ENCODE results near the gene ABCF2.

The ABCF2 gene

DNA sequence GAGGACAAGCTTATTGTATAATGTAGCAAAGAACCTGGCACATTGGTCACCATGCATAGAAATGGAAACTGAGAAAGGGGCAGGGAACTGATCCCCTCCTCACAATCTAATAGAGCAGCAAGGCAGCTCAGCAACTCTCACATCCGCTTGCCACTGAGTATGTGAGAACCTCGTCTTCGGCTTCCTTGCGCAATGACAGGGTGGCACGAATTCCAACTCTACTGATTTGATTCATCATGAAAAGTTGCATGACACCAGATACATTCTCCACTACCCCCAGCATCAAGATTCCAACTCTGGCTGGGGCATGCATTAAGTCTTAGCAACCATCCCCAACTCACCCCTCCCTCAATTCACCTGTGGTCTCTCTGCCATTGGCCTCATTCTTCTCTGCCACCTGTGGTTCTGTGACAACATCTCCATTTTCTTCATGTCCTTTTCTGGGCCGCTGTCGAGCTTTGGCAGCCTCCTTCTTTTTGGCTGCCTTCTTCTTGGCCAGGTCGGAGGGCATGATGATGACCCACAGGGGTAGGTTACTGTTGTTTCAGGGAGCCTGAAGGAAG is 976 bp downstream of the ABCF2 start:
- no peak for DNase-seq (ENCODE audit: low read depth)

DNA sequence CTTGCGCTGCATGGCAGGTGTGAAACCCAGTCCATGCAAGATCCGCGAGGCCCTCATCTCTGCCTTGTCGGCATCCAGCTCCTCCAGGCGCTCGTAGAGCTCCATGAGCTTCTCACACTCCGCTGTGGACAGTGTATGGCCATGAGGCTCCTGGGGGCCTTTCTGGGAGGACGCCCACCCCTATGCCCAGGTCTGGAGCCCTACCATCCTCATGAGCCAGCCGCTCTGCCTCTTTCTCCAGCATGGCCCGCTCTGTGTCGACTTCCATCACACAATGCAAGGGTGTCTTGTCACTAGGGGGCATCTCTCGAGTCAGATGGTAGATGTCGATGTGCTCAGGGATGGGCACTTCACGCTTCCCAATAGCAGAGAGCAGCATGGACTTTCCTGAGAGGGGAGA is 3.3 kb downstream of the ABCF2 start:
- DNase-seq (ENCODE audit: low read depth), result no peak

GRCh38 chr7:151218170-151218569 is 8.8 kb downstream of the ABCF2 start:
- DNase-seq (ENCODE audit: low read depth), result no peak

DNA sequence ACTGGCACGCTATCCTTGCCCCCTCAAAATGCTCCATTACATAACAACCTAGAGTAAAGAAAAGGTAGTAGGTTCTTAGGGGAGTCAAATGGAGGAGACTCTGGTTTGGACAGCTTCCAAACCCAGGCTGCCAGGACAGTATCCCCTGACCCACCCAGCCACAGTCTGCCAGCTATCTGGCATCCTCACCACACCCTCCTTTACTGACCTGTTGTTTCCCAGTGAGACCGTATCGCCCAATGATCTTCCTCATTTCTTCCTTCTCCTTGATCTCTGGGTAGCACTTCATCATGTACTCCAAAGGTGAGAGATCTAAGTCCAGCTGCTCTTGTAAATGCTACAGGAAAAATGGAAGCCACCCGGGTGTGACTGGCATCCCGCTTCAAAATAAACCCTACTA is 11.6 kb downstream of the ABCF2 start:
- no peak for DNase-seq (ENCODE audit: low read depth)

DNA sequence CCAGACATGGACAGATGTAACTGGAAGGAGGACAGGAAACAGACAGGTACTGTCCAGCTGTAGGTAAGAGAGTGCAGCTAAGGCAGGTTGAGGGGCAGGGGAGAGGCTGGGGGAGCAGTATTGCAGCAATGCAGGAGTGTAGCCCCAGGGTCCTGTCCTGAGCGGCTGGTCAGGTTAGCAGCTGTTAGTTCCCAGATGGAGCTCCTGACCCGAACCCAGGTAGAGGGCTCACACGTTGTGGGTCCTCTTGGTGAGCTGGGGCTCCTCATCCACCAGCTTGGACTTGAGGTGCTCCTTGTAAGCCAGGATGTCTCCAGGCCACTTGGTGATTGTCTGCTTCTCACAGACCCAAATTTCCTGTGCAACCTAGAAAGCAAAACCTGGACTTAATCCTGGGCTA is 13.2 kb downstream of the ABCF2 start:
- DNase-seq (ENCODE audit: low read depth), result no peak

GRCh38 chr7:151212626-151213025 is 14.4 kb downstream of the ABCF2 start:
- no peak for DNase-seq (ENCODE audit: low read depth)

GRCh38 chr7:151211155-151211772 is 15.7 kb downstream of the ABCF2 start:
- DNase-seq (ENCODE audit: low read depth), result no peak

DNA sequence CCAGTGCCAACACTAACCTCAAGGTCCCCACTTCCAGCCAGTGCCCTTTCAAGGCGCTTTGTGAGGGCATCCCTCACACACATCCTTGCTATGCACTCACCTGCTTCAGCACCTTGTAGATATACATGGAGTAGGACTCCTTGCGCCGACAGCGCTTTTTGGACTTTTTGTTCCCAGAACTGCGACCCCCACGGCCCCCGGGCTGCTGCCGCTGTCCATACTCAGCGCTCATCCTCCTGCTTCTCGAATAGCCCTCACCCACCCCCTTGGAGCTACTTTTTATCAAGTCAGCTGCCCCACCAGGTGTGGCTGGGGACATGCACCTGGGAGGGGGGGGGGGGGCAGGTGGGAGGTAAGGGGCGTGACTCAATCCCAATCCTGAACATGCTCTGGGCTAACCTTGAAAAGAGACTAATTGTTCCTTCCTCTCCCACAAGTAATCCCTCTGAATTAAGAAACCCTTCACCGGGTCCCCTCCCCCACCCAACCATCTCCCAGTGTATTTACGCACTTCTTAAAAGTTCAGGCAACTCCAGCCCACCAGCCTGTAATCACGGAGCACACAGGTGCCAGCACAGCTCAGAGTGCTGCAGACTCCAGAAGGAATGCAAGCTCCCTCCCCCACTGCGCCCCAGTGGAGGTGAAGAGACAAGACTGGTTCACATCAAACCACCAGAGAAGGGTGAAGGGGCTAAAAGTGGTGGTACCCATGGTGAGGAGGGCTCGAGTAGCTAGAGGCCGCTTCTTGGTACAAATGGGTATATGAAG is 16.7 kb downstream of the ABCF2 start, which contains the start of gene H2BK1:
TSS of gene H2BK1 (minus strand) at position 402 of the 768 bp plus-strand sequence. CDS start at position 232, 170 bp downstream.
- no peak for DNase-seq (ENCODE audit: low read depth)

DNA sequence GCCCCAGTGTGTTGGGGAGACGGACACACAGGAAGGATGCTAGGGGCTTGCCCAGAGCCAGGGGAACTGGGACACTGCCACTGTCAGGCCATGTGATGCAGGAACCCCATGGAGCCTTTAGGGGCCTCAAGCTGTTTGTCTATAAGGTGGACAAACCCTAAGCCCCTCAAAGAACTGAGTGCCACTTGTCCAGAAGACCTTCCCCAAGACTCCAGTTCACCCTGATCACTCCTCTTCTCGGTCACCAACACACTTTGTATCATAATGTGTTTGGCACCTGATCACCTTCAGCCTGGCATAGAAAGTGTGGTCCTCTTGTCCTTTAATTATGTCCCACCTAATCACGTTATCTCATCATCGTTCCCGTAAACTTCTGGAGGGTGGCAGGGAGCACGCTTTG is 17.4 kb downstream of the ABCF2 start:
- DNase-seq (ENCODE audit: low read depth), result no peak

GRCh38 chr7:151208253-151208862 is 18.6 kb downstream of the ABCF2 start:
- no peak for DNase-seq (ENCODE audit: low read depth)

DNA sequence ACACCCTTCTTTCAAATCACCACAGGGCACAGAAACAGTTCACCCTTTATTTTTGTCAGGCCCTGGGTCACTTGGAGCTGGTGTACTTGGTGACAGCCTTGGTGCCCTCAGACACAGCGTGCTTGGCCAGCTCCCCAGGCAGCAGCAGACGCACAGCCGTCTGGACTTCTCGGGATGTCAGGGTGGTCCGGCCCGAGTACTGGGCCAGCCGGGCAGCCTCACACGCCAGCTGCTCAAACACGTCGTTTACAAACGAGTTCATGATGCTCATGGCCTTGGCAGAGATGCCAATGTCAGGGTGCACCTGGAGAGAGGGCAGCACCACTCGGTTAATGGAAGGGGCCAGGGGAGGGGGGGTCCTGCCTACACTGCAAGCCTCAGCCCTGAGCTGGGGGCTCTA is 19.2 kb downstream of the ABCF2 start:
- DNase-seq (ENCODE audit: low read depth), result no peak

GRCh38 chr7:151207315-151207714 is 19.7 kb downstream of the ABCF2 start:
- DNase-seq (ENCODE audit: low read depth), result no peak

DNA sequence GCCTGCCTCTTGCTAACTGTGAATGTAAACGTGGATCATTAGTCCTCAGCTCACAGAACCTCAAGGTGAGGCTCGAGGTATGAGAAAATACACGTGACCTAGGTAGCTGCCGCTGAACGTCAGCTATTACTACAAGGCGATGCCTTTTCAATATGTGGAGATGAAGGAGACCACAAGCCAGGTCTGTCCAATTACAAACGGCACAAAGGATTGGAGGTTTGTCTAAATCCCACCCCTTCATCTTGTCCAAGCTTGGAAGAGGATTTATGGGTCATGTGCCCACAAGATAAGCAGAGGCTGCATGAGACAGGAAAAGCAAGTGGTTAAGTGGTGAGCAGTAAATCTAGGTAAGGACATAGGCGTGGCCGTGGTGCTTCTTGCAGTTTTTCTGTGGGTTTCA is 20.1 kb downstream of the ABCF2 start:
- no peak for DNase-seq (ENCODE audit: low read depth)

DNA sequence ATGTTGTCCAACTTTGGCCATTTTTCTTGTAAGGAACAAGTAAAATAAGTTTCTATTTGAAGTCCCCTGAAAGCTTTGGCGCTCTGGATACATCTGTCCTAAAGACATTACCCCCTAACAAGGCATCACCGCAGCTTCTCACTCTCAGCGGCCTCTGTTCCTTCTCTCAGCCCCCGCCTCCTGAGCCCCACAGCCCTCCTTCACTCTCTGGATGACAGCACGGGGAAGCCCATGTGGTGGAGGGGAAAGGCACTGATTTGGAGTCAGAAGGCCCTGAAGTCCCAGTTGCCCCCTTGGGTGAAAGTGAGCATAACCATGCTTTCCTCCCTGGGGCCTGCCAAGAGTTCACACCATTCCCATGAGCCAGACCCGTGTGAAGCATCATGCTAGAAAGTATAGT is 21.3 kb downstream of the ABCF2 start:
- no peak for DNase-seq (ENCODE audit: low read depth)

- no peak for DNase-seq (ENCODE audit: low read depth)
Measured at GRCh38 chr7:151204383-151205032, 22.5 kb downstream of the ABCF2 start.

GRCh38 chr7:151202836-151203235 is 24.2 kb downstream of the ABCF2 start:
- DNase-seq (ENCODE audit: low read depth), result no peak

- DNase-seq (ENCODE audit: low read depth), result no peak
Measured at GRCh38 chr7:151201751-151202150, 25.3 kb downstream of the ABCF2 start.

DNA sequence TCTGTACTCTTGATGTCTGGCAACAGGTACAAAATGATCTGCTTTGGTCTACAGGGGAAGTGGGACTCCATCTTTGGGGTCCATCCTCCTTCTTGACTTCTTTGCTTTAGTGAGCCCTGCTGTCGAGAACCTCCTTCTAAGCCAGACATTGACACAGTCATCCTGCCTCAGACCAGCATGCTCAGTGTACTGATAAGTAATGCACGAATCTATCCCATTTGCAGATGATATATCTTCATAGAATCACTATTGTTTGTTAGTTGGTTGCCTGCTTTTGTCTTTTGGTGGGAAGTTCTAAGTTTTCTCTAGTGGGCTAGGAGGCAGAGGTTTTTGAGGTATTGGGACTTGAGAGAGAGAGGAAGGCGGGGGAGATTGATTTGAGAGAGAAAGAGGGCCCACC is 25.7 kb downstream of the ABCF2 start:
- no peak for DNase-seq (ENCODE audit: low read depth)

DNA sequence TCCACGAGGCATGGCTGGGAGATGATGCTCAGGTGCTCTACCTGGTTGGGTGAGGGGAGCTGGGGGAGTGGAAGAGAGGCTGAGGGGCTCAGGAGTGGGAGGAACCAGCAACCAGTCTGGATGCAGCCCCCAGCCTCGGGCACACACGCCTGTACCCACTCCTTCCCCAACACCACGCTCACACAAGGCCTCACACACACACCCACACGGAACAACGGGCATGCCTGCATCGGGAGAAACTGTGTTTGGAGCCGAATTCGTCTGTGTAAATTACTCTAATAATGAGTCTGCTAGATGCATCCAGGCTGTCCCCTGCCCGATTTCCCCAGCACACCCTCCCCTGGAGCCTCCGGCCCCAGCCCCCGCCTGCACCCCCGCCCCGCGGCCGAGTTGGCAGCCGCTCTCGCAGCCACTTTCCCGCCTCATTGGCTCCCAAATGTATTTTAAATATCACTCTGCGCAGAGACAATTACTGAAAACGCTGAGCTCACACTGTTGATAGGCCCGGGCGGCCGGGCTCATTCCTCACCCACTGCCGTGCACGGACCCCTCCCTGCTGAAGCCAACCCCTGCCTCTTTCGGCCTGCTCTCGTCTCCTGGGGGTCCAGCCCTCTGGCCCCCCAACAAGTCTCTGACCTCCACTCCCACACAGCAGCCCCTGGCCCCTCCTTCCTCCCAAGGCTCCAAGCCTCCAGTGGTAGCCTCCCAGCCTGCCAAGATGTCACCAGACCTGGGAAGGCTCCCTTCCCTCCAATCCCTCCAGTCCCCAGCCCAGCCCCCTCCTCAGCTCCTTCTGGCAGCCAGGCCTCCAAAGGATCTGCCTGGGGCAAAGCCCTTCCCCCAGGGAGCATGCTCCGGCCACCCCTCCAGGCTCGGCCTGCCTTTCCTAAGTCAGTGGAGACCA is 27.8 kb downstream of the ABCF2 start:
- DNase-seq (ENCODE audit: low read depth), result no peak

- DNase-seq (ENCODE audit: low read depth), result no peak
Measured at GRCh38 chr7:151197932-151198331, 29.1 kb downstream of the ABCF2 start.
